ENCODE results near the gene MAP4K5.

GRCh38 chr14:50562841-50563240 lies 30.5 kb upstream of the MAP4K5 start:
- TF ChIP-seq POLR2A (IDR thresholded peaks at IDR 0.05; ENCODE audit: low read depth, low read length) (no peak), TAF1 (IDR thresholded peaks at IDR 0.05; ENCODE audit: low read depth, low read length) (no peak), POLR2AphosphoS5 (IDR thresholded peaks at IDR 0.05; ENCODE audit: low read depth, low read length) (no peak), SPI1 (IDR thresholded peaks at IDR 0.05; ENCODE audit: low read depth, low read length) (no peak)
